GM06990 (cell line): Measurements from ENCODE around the gene RNF130.
"Not testable (repeated sequence)": the region's sequence is repeated elsewhere in the genome, so short reads cannot be mapped to it uniquely, and the experiment has no call there.

Experiments
- DNase-seq: peaks from one replicate; pipeline ENCODE4 v3.0.0-alpha.2; 2011; ENCODE audit not compliant: insufficient read length; ENCODE audit errors: extremely low read depth
- H3K27me3 ChIP-seq: replicated peaks from 2 replicates; pipeline ENCODE4 v1.6.0; 2011; ENCODE audit warnings: low read length; ENCODE audit not compliant: control insufficient read depth, insufficient read depth
- H3K36me3 ChIP-seq: 2 replicates; pipeline ENCODE4 v1.5.1; 2011; ENCODE audit warnings: low read length; ENCODE audit not compliant: control insufficient read depth, insufficient read depth
- H3K4me3 ChIP-seq: replicated peaks from 2 replicates; pipeline ENCODE4 v1.5.1; 2011; ENCODE audit warnings: low read depth, mild to moderate bottlenecking, control low read depth, low read length
- TF ChIP-seq, protein P1 (sequence below): IDR thresholded peaks from 2 replicates; pipeline ENCODE4 v1.5.1; 2011; ENCODE audit warnings: low read length, control low read depth, mild to moderate bottlenecking, inconsistent platforms; ENCODE audit not compliant: insufficient read depth, poor library complexity, severe bottlenecking

Gene RNF130

DNA sequence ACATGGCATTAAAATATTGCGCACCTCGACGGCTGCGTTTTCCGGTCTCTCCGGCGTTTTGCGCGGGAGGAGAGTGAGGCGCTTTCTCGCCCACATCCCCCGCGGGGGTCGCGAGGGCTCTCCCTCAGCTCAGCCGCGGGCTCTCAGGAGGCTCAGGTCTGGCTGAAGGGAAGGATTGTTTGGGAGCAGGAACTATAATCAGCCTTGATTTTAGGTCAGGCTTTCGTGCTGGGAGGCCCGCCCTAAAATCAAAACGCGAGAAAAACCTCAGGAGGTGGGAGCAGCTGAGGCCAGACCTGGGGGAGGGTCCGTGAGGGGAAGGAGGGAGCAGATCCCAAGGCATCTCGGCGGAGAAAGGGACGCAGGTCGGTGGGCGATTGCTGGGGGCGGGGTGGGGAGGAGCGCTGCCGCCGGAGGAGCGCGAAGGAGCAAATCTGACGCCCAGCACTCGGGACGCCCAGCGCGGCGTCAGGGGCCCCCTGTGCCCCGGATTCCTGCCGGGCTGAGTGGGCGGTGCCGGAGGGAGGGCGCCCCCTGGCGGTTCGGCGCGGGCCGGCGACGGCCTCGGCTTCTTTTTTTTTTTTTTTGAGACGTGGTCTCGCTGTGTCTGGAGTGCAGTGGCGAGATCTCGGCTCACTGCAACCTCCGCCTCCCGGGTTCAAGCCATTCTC is 18.7 kb upstream of the RNF130 start:
- Histone ChIP-seq H3K4me3 (no peak overlapping the region), H3K36me3 (no peaks in the 10 kb centered on the region), H3K27me3 (no peaks in the 10 kb centered on the region)
- DNase-seq: peak; percentile 70
- TF ChIP-seq, protein P1, sequence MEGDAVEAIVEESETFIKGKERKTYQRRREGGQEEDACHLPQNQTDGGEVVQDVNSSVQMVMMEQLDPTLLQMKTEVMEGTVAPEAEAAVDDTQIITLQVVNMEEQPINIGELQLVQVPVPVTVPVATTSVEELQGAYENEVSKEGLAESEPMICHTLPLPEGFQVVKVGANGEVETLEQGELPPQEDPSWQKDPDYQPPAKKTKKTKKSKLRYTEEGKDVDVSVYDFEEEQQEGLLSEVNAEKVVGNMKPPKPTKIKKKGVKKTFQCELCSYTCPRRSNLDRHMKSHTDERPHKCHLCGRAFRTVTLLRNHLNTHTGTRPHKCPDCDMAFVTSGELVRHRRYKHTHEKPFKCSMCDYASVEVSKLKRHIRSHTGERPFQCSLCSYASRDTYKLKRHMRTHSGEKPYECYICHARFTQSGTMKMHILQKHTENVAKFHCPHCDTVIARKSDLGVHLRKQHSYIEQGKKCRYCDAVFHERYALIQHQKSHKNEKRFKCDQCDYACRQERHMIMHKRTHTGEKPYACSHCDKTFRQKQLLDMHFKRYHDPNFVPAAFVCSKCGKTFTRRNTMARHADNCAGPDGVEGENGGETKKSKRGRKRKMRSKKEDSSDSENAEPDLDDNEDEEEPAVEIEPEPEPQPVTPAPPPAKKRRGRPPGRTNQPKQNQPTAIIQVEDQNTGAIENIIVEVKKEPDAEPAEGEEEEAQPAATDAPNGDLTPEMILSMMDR: peak; percentile 40

DNA sequence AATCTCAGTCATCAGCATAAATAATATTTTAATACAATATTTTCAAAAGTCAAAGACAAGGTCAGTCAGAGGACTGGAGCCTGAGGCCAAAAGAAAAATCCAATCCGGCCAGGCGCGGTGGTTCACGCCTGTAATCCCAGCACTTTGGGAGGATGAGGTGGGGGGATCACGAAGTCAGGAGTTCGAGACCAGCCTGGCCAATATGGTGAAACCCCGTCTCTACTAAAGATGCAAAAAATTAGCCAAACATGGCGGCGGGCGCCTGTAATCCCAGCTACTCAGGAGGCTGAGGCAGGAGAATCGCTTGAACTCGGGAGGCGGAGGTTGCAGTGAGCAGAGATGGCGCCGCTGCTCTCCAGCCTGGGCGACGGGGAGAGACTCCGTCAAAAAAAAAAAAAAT is 18.1 kb upstream of the RNF130 start:
- H3K4me3 ChIP-seq, DNase-seq, H3K36me3 ChIP-seq, H3K27me3 ChIP-seq: not testable (repeated sequence)

DNA sequence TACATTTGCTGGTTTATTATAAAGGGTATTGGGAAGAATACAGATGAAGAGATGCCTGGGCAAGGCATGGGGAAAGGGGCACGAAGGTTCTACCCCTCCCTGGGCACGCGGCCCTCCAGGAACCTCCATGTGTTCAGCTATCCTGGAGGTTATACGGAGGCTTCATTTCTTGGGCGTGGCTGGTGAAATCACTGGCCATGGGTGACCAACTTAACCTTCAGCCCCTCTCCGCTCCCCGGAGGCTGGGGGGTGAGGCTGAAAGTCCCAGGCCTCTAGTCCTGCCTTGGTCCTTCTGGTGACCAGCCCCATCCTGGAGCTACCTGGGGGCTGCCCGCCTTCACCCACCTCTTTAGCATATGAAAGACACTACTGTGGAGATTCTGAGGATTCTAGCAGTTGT is 17.0 kb upstream of the RNF130 start:
- Histone ChIP-seq H3K4me3 (no peak overlapping the region), H3K36me3 (no peaks in the 10 kb centered on the region), H3K27me3 (no peaks in the 10 kb centered on the region)
- no peak for DNase-seq
- TF ChIP-seq, protein P1: no peak

DNA sequence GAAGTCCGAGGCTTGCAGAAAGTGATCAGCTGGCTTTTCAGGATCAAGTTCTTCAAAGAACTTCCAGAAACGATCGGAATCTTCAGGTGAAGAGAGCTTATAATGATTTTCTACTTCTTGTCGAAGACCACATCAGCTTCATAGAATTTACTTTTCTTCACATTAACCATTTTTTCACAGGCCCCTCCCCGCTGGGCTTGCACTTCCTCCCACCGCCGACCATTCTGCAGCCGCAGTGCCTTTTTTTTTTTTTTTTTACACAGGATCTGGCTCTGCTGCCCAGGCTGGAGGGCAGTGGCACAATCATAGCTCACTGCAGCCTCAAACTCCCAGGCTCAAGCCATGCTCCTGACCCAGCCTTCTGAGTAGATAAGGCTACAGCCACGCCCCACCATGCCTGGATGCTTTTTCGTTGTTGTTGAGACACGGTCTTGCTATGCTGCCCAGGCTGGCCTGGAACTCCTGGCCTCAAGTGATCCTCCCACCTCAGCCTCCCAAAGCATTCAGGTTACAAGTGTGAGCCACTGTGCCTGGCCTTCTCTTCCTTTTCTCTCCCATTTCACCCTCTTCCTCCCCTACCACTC is 15.3 kb upstream of the RNF130 start:
- Histone ChIP-seq H3K4me3 (no peak overlapping the region), H3K27me3 (no peaks in the 10 kb centered on the region), H3K36me3 (no peaks in the 10 kb centered on the region)
- DNase-seq: no peak
- TF ChIP-seq, protein P1: no peak

DNA sequence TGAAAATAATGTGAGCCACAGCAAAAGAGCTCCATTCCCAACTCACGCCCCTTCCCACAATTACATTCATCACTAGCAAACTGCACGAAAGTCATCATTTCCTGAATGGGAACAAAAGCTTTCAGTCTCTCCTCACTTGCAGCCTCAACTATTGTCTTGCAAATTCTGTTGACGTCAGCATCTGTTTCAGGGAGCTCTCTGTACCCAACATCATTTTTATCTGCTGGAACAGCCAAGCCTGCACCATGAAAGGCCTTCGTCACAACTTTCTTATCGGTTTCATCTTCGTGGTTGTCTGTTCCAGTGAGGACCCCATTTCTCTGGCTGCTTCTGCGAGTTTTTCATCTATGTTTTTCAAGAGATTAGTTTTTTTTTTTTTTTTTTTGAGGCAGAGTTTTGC is 14.3 kb upstream of the RNF130 start:
- TF ChIP-seq, protein P1: no peak

DNA sequence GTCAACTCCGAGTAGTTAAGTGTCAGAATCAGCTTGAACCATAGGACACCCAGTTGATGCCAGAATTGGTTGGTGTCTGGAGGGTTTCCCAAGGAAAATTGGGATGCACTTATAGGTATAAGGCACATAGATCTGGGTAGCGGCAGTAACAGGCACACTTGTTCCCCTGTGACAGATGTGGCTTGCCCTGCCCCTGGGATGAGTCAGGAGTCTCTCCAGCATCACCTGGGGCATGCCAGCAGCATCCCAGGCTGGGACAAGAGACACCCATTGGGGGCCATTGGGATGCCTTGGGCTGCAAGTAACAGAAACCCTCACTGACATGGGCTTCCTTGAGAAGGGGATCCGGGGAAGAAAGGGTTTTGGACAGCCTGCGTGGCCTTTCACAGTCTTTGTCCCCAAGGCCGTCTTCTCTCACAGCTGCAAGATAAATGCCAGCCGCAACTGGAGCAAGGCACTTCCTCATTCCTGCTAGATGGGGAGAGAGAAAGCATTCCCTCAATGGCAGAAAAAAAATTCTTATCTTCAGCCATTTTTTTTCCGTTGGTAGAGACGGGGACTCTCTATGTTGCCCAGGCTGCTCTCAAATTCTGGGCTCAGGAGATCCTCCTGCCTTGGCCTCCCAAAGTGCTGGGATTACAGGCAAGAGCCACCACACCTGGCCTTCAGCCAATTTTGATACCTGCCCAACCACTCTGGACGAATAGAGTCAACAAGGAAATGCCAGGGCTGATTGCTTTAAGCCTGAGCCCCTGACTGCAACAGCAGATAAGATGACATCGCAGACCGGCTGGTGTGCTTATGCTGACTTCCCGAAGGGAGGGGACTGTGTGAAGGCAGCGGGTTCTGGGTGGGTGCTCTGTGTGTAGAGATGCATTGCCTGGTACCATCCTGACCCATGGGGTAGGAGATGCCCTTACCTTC is 13.3 kb upstream of the RNF130 start:
- Histone ChIP-seq H3K4me3 (no peak overlapping the region), H3K27me3 (no peaks in the 10 kb centered on the region), H3K36me3 (no peaks in the 10 kb centered on the region)
- DNase-seq: no peak
- TF ChIP-seq, protein P1: no peak

More for the DNA sequence above, 14.3 kb upstream of the RNF130 start:
- DNase-seq: no peak
- no peaks in the 10 kb centered on the region for H3K36me3 ChIP-seq
- no peak overlapping the region for H3K4me3 ChIP-seq
- no peaks in the 10 kb centered on the region for H3K27me3 ChIP-seq
